GM12801 (cell line): ENCODE results near the gene IGSF23.

Experiments used
- CTCF ChIP-seq: IDR thresholded peaks from one replicate; pipeline ENCODE4 v1.5.1; 2011; ENCODE audit warnings: control low read depth; ENCODE audit not compliant: insufficient read length; ENCODE audit errors: extremely low read depth

Gene IGSF23

GRCh38 chr19:44613295-44614178, at the start of gene IGSF23:
IGSF23 (plus strand) TSS chr19:44613563; CDS start chr19:44613646, 83 bp downstream.
- TF ChIP-seq CTCF, result no peak

GRCh38 chr19:44566984-44567383, 46.4 kb upstream of the IGSF23 start:
- TF ChIP-seq CTCF, result no peak

- TF ChIP-seq CTCF, result no peak
These were observed 45.6 kb upstream of the IGSF23 start for GRCh38 chr19:44567745-44568144.

GRCh38 chr19:44570603-44570983, 42.8 kb upstream of the IGSF23 start:
- TF ChIP-seq CTCF, result no peak

- TF ChIP-seq CTCF, result no peak
These were observed 42.2 kb upstream of the IGSF23 start for GRCh38 chr19:44570984-44571684.

GRCh38 chr19:44571830-44572580, 41.4 kb upstream of the IGSF23 start:
- TF ChIP-seq CTCF, result no peak

GRCh38 chr19:44572581-44572900, 40.8 kb upstream of the IGSF23 start:
- no peak for TF ChIP-seq CTCF
